Measurements from ENCODE around the gene FNDC3B. TPM values are rescaled to one million over a fixed set of nuclear protein-coding genes. Genes with fewer than 3 reads are reported as not detected.

FNDC3B gene
- total and polyA plus RNA-seq, 2 donors (not counting 1 experiment from before 2014, with no cell fraction given) = 1.2 to 9.2 TPM

- DNase-seq (no peak), ATAC-seq (ENCODE audit: low read depth) (no peak)
- ChIA-PET POLR2A (interaction anchor here (0.7 kb wide), 1 partner anchor 12 kb away, joined by 4 read pairs; no protein-coding TSS in a partner anchor), CTCF (interaction anchor here (1.0 to 1.4 kb wide), 2 partner anchors 9 to 287 kb away, joined by 3 read pairs; no protein-coding TSS in a partner anchor)
- H2AFZ ChIP-seq (ENCODE audit: insufficient read depth, low read depth, low read length, poor library complexity, severe bottlenecking) = no peak overlapping the region
- H3K4me1 ChIP-seq (ENCODE audit: control insufficient read depth in 2 of 2, insufficient read depth in 2 of 2, low read length in 2 of 2) = peaks cover 5 to 6% of the 10 kb centered on the region in 2 donors
- no peak for TF ChIP-seq CTCF (IDR thresholded peaks at IDR 0.05)
- TF ChIP-seq EZH2 (IDR thresholded peaks at IDR 0.05; ENCODE audit: borderline replicate concordance, insufficient read depth, low read depth, low read length, poor library complexity, severe bottlenecking) = no peak
- H3K9me3 ChIP-seq (ENCODE audit: control extremely low read depth in 1 of 3, control insufficient read depth in 2 of 3, insufficient read depth in 1 of 3, low read length in 2 of 3) = no peaks in the 10 kb centered on the region
- H3K27ac ChIP-seq (ENCODE audit: low read length in 2 of 2) = no peak overlapping the region
- H3K27ac Mint-ChIP-seq = no peak overlapping the region
- WGBS (ENCODE audit: insufficient coverage) = 100% methylated on average over 1 of the region's 4 CpGs
- H3K27me3 Mint-ChIP-seq = no peaks in the 10 kb centered on the region
- no peak overlapping the region for H3K4me2 ChIP-seq (replicated peaks; ENCODE audit: low read depth, low read length, poor library complexity, severe bottlenecking)
- no peaks in the 10 kb centered on the region for H3K36me3 ChIP-seq (replicated peaks in 1 of 2; ENCODE audit: control extremely low read depth in 1 of 2, control insufficient read depth in 1 of 2, extremely low read depth in 1 of 2, insufficient read depth in 2 of 2, low read length in 1 of 2)
- no peaks in the 10 kb centered on the region for H4K20me1 ChIP-seq (ENCODE audit: control insufficient read depth, insufficient read depth, low read length, poor library complexity, severe bottlenecking)
- no peak overlapping the region for H3K9ac ChIP-seq (ENCODE audit: low read length)
- H3K27me3 ChIP-seq (replicated peaks in 1 of 4; ENCODE audit: control extremely low read depth in 1 of 4, control insufficient read depth in 3 of 4, insufficient read depth in 4 of 4, low read length in 3 of 4) = peaks cover 0 to 5% (median 2%) of the 10 kb centered on the region in 4 experiments
- no peak overlapping the region for H3K4me3 ChIP-seq (ENCODE audit: control extremely low read depth in 1 of 5, extremely low read depth in 1 of 5, insufficient read depth in 1 of 5, low read depth in 2 of 5, low read length in 4 of 5)
- H3K9me3 Mint-ChIP-seq (ENCODE audit: insufficient read depth) = no peaks in the 10 kb centered on the region
- no peaks in the 10 kb centered on the region for H3K79me2 ChIP-seq (ENCODE audit: control insufficient read depth, insufficient read depth, low read length)
- peaks cover 3% of the 10 kb centered on the region for H3K4me1 Mint-ChIP-seq
- intact Hi-C loops (cut with micrococcal nuclease) = no loop called here
- no peak overlapping the region for H3K4me3 Mint-ChIP-seq
Measured at GRCh38 chr3:172044833-172045585, 5.6 kb downstream of the FNDC3B start.

GRCh38 chr3:172046268-172046915, 7.0 kb downstream of the FNDC3B start:
- Histone ChIP-seq H4K20me1 (ENCODE audit: control insufficient read depth, insufficient read depth, low read length, poor library complexity, severe bottlenecking) (no peaks in the 10 kb centered on the region), H3K4me2 (replicated peaks; ENCODE audit: low read depth, low read length, poor library complexity, severe bottlenecking) (no peak overlapping the region), H3K79me2 (ENCODE audit: control insufficient read depth, insufficient read depth, low read length) (no peaks in the 10 kb centered on the region), H2AFZ (ENCODE audit: insufficient read depth, low read depth, low read length, poor library complexity, severe bottlenecking) (no peak overlapping the region), H3K9me3 (ENCODE audit: control extremely low read depth in 1 of 3, control insufficient read depth in 2 of 3, insufficient read depth in 1 of 3, low read length in 2 of 3) (no peaks in the 10 kb centered on the region), H3K27me3 (replicated peaks in 1 of 4; ENCODE audit: control extremely low read depth in 1 of 4, control insufficient read depth in 3 of 4, insufficient read depth in 4 of 4, low read length in 3 of 4) (no peaks in the 10 kb centered on the region), H3K9ac (ENCODE audit: low read length) (no peak overlapping the region), H3K36me3 (replicated peaks in 1 of 2; ENCODE audit: control extremely low read depth in 1 of 2, control insufficient read depth in 1 of 2, extremely low read depth in 1 of 2, insufficient read depth in 2 of 2, low read length in 1 of 2) (no peaks in the 10 kb centered on the region), H3K4me3 (ENCODE audit: control extremely low read depth in 1 of 5, extremely low read depth in 1 of 5, insufficient read depth in 1 of 5, low read depth in 2 of 5, low read length in 4 of 5) (no peak overlapping the region), H3K27ac (ENCODE audit: low read length in 2 of 2) (no peak overlapping the region), H3K4me1 (ENCODE audit: control insufficient read depth in 2 of 2, insufficient read depth in 2 of 2, low read length in 2 of 2) (no peaks in the 10 kb centered on the region)
- ChIA-PET POLR2A (no interaction called here), CTCF (interaction anchor here (1.0 kb wide), 1 partner anchor 10 kb away, joined by 3 read pairs; no protein-coding TSS in a partner anchor)
- H3K4me3 Mint-ChIP-seq = no peak overlapping the region
- H3K27ac Mint-ChIP-seq = no peak overlapping the region
- WGBS (ENCODE audit: insufficient coverage) = 100% methylated on average over 2 of the region's 4 CpGs
- no peak for TF ChIP-seq CTCF (IDR thresholded peaks at IDR 0.05)
- TF ChIP-seq EZH2 (IDR thresholded peaks at IDR 0.05; ENCODE audit: borderline replicate concordance, insufficient read depth, low read depth, low read length, poor library complexity, severe bottlenecking) = no peak
- H3K9me3 Mint-ChIP-seq (ENCODE audit: insufficient read depth) = no peaks in the 10 kb centered on the region
- H3K27me3 Mint-ChIP-seq = no peaks in the 10 kb centered on the region
- no peaks in the 10 kb centered on the region for H3K4me1 Mint-ChIP-seq
- intact Hi-C loops (cut with micrococcal nuclease) = no loop called here
- ATAC-seq (ENCODE audit: low read depth) (no peak), DNase-seq (no peak)

Measured in B cell (primary cell).